CD4-positive, alpha-beta T cell (primary cell): ENCODE results near the gene GPR137. TPM values are rescaled to one million over a fixed set of nuclear protein-coding genes. Genes with fewer than 3 reads are reported as not detected.
A peak's percentile ranks its signal among the peaks of the same experiment; 100 is the strongest.

Experiments
- ATAC-seq: fragments of 200-7000 bp; cut with Tn5 transposase; one replicate; pipeline ENCODE4 v1.10.0; 2022; ENCODE audit warnings: mild to moderate bottlenecking; ENCODE audit not compliant: poor library complexity
- CTCF ChIA-PET: fragments of 350-600 bp; sonication (Branson Sonifier 250); formaldehyde crosslinking; loops from one replicate; lab custom pipeline; 2021; ENCODE audit warnings: antibody characterized with exemption, inconsistent platforms; lab: Charles Lee
- POLR2A ChIA-PET: fragments of 350-600 bp; sonication (Branson Sonifier 250); formaldehyde crosslinking; loops from one replicate; lab custom pipeline; 2021; ENCODE audit warnings: antibody characterized with exemption, inconsistent platforms; lab: Charles Lee
- DNase-seq, 14 experiments: peaks; one replicate each; pipeline ENCODE4 v3.0.0-alpha.2; 2013 to 2020; ENCODE audit warnings: mixed read lengths in 2 of 14
- H3K27ac ChIP-seq, 2 donors: one replicate each; pipeline versions ENCODE4 v1.5.1 to v1.7.0; 2013; ENCODE audit warnings: low read length in 2 of 2, low read depth in 1 of 2, mild to moderate bottlenecking in 1 of 2
- H3K27me3 ChIP-seq, 2 experiments: 1 replicate in 1 of 2; 2 replicates in 1 of 2; pipeline versions ENCODE4 v1.6.1 to v1.7.0; 2013; ENCODE audit warnings: low read length in 2 of 2, control low read depth in 1 of 2, mild to moderate bottlenecking in 1 of 2, moderate library complexity in 1 of 2; ENCODE audit not compliant: insufficient read depth in 2 of 2, control insufficient read depth in 1 of 2
- H3K36me3 ChIP-seq: one replicate; pipeline ENCODE4 v1.6.1; 2013; ENCODE audit warnings: low read length, control low read depth; ENCODE audit not compliant: insufficient read depth
- H3K4me1 ChIP-seq: one replicate; pipeline ENCODE4 v1.6.1; 2013; ENCODE audit warnings: low read length, control low read depth; ENCODE audit not compliant: insufficient read depth
- H3K4me3 ChIP-seq: one replicate; pipeline ENCODE4 v1.5.1; 2013; ENCODE audit warnings: mild to moderate bottlenecking, low read length, moderate library complexity
- H3K9me3 ChIP-seq, 2 experiments: 1 replicate in 1 of 2; 2 replicates in 1 of 2; pipeline versions ENCODE4 v1.6.1 to v1.7.0; 2013; ENCODE audit warnings: low read length in 2 of 2, mild to moderate bottlenecking in 2 of 2, control low read depth in 1 of 2, moderate library complexity in 1 of 2; ENCODE audit not compliant: control insufficient read depth in 1 of 2, insufficient read depth in 1 of 2
- H3K27ac Mint-ChIP-seq: one replicate; pipeline ENCODE4 v1.8.0; 2020; ENCODE audit warnings: mixed read lengths
- H3K27me3 Mint-ChIP-seq: one replicate; pipeline ENCODE4 v1.8.0; 2021; ENCODE audit warnings: mixed read lengths
- H3K36me3 Mint-ChIP-seq: one replicate; pipeline ENCODE4 v1.8.0; 2021; ENCODE audit warnings: low read depth, mixed read lengths
- H3K4me1 Mint-ChIP-seq: one replicate; pipeline ENCODE4 v1.8.0; 2021; ENCODE audit warnings: low read depth, mixed read lengths
- H3K4me3 Mint-ChIP-seq: one replicate; pipeline ENCODE4 v1.8.0; 2020; ENCODE audit warnings: mild to moderate bottlenecking, mixed read lengths
- H3K9me3 Mint-ChIP-seq: one replicate; pipeline ENCODE4 v1.8.0; 2020; ENCODE audit warnings: mixed read lengths
- intact Hi-C, 2 experiments: fragments of 100-400 bp; cut with DNase I in 1 of 2; cut with micrococcal nuclease in 1 of 2; formaldehyde crosslinking; loops; one replicate each; pipeline versions ENCODE4 v1.15.1 to v1.9.0; 2023 to 2025; cut with DNase I, micrococcal nuclease
- total RNA-seq, 174 experiments: library from RNA in 2 of 174; stranded (reverse) in 2 of 174; gene quantifications; one replicate each; pipeline ENCODE4 v1.2.3 and lab custom pipeline; 2021 to 2026
- TF ChIP-seq, protein P1 (sequence below): fragments of 200-600 bp; IDR thresholded peaks from one replicate; pipeline ENCODE4 v1.8.0; 2022; ENCODE audit warnings: antibody characterized with exemption, mild to moderate bottlenecking

Gene GPR137
- total RNA-seq, 2 experiments from 2014 or later, result 13.8 to 16.6 TPM

DNA sequence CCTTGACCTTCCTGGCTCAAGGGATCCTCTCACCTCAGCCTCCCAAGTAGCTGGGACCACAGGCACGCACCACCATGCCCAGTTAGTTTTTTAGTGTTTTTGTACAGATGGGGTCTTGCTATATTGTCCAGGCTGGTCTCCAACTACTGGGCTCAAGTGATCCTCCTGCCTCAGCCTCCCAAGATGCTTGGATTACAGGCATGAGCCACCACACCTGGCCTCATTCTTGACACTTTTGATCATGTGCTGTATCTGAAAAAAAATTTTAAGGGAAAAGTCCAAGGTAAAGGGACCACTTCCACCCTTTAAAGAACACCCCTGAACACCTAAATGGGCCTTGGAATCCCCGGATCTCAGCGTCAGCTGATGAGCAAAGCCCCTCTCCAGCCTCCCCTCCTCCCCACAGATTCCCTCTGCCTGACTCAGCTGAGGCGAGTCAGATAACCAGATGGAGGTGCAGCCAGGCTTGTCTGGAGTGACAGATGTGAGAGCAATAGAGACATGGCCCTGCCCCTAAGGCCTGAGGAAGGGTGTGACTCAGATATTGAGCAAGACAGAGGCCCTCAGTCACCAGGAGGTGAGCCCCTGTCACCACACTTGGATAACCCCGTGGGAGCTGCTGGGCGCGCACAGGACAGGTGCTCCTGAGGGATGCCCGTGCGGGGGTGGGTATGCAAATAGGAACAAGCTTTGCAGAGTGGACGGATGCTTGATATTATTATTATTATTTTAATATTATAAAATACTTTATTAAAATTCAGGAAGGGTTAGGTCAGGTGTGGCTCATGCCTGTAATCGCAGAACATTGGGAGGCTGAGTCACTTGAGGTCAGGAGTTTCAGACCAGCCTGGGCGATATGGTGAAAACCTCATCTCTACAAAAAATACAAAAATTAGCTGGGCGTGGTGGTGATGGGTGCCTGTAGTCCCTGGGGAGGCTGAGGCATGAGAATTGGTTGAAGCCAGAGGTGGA is 49.4 kb downstream of the GPR137 start:
- Histone ChIP-seq H3K36me3 (peaks cover 14% of the 10 kb centered on the region), H3K4me3 (no peak overlapping the region), H3K27ac (no peak overlapping the region), H3K27me3 (no peaks in the 10 kb centered on the region), H3K9me3 (no peaks in the 10 kb centered on the region), H3K4me1 (peaks cover 24% of the 10 kb centered on the region)
- no peak overlapping the region for H3K27ac Mint-ChIP-seq
- H3K4me1 Mint-ChIP-seq, result peaks cover 32% of the 10 kb centered on the region
- H3K27me3 Mint-ChIP-seq, result no peaks in the 10 kb centered on the region
- TF ChIP-seq, protein P1, sequence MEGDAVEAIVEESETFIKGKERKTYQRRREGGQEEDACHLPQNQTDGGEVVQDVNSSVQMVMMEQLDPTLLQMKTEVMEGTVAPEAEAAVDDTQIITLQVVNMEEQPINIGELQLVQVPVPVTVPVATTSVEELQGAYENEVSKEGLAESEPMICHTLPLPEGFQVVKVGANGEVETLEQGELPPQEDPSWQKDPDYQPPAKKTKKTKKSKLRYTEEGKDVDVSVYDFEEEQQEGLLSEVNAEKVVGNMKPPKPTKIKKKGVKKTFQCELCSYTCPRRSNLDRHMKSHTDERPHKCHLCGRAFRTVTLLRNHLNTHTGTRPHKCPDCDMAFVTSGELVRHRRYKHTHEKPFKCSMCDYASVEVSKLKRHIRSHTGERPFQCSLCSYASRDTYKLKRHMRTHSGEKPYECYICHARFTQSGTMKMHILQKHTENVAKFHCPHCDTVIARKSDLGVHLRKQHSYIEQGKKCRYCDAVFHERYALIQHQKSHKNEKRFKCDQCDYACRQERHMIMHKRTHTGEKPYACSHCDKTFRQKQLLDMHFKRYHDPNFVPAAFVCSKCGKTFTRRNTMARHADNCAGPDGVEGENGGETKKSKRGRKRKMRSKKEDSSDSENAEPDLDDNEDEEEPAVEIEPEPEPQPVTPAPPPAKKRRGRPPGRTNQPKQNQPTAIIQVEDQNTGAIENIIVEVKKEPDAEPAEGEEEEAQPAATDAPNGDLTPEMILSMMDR, result no peak
- H3K9me3 Mint-ChIP-seq, result no peaks in the 10 kb centered on the region
- no peak overlapping the region for H3K4me3 Mint-ChIP-seq
- no peak for ATAC-seq
- ChIA-PET CTCF (no interaction called here), POLR2A (no interaction called here)
- peak in 2 of 14 experiments; percentile 63 to 75 for DNase-seq
- peaks cover 24% of the 10 kb centered on the region for H3K36me3 Mint-ChIP-seq
- intact Hi-C loops, result no loop called here

DNA sequence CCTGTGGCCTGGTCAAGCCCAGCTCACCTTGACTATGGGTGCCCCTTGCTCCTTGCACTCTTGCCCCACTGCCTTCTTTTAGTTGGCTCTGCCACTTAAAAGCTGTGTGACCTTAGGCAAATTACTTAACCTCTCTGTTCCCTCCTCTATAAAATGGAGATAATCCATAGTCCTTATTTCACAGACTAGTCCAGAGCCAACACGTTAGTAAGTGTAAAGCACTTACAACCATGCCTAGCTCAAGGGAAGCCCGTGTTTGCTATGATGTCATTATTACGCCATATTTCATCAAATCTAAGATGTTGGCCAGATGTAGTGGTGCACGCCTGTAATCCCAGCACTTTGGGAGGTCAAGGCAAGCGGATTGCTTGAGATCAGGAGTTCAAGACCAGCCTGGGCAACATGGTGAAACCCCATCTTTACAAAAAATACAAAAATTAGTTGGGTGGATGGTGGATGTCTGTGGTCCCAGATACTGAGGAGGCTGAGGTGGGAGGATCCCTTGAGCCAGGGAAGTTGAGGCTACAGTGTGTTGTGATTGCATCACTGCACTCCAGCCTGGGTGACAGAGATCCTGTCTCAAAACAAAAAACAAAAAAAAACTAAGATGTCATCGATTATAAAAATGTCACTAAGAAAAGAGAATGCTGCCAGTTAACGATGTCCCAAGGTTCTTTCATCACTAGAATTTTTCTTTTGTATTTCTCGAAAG is 52.0 kb downstream of the GPR137 start:
- Histone ChIP-seq H3K4me1 (peaks cover 37% of the 10 kb centered on the region), H3K27ac (no peak overlapping the region), H3K9me3 (no peaks in the 10 kb centered on the region), H3K27me3 (no peaks in the 10 kb centered on the region), H3K36me3 (peaks cover 24% of the 10 kb centered on the region), H3K4me3 (no peak overlapping the region)
- Mint-ChIP-seq H3K9me3 (no peaks in the 10 kb centered on the region), H3K27me3 (no peaks in the 10 kb centered on the region), H3K4me1 (peaks cover 49% of the 10 kb centered on the region), H3K27ac (no peak overlapping the region), H3K36me3 (peaks cover 35% of the 10 kb centered on the region), H3K4me3 (no peak overlapping the region)
- CTCF ChIA-PET, result no interaction called here
- intact Hi-C loops, result loop anchor here in 1 of 2 experiments (1.0 kb wide), 1 partner anchor 18 kb away; no protein-coding TSS in a partner anchor
- no peak for DNase-seq
- POLR2A ChIA-PET, result interaction anchor here (0.6 to 2.0 kb wide), 2 partner anchors 20 to 24 kb away, joined by 3 to 8 read pairs; partner anchors contain the start of genes PRDX5 and TRMT112
- no peak for ATAC-seq
- TF ChIP-seq, protein P1, result no peak

DNA sequence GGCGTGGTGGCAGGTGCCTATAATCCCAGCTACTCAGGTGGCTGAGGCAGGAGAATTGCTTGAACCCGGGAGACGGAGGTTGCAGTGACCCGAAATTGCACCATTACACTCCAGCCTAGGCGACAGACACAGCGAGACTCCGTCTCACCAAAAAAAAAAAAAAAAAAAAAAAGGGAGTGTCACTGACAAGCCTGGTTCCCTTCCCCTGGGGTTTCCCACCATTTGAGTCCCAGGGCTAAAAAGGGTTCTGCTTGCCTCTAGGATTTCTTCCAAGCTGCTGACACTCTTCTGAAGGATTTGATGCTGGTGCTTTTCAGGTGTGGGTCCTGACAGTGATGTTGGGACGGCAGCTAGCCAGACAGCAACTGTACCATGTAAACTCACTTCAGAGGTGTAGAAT is 53.1 kb downstream of the GPR137 start:
- Histone ChIP-seq H3K36me3 (peaks cover 32% of the 10 kb centered on the region), H3K4me1 (peaks cover 47% of the 10 kb centered on the region), H3K27me3 (no peaks in the 10 kb centered on the region), H3K4me3 (no peak overlapping the region), H3K27ac (peak overlapping the region in 1 of 2 donors; percentile 93), H3K9me3 (no peaks in the 10 kb centered on the region)
- Mint-ChIP-seq H3K36me3 (peaks cover 34% of the 10 kb centered on the region), H3K27me3 (no peaks in the 10 kb centered on the region), H3K9me3 (no peaks in the 10 kb centered on the region), H3K4me1 (peaks cover 49% of the 10 kb centered on the region), H3K4me3 (peak overlapping the region; percentile 92), H3K27ac (peak overlapping the region; percentile 93)
- DNase-seq (peak in 1 of 14 experiments; percentile 31), ATAC-seq (no peak)
- ChIA-PET POLR2A (interaction anchor here (4.7 kb wide), 1 partner anchor 21 kb away, joined by 103 read pairs; the partner anchor contains the start of genes PRDX5 and TRMT112), CTCF (no interaction called here)
- TF ChIP-seq, protein P1, result no peak
- intact Hi-C loops, result loop anchor here in 1 of 2 experiments (1.0 kb wide), 1 partner anchor 19 kb away; no protein-coding TSS in a partner anchor
